Spleen (tissue), 13 donors: ENCODE data around the gene MAGI2. TPM values are rescaled to one million over a fixed set of nuclear protein-coding genes. Genes with fewer than 3 reads are reported as not detected.

Experiments used
- DNase-seq: peaks from one replicate; pipeline ENCODE4 v3.0.0-alpha.2; 2020
- H3K27ac ChIP-seq, 8 donors: fragments of 200-600 bp; sonication (generic) in 7 of 8; 1 replicate in 4 of 8; 2 replicates in 4 of 8; pipeline versions ENCODE4 v1.5.0 to v1.8.0; 2016 to 2021; ENCODE audit warnings: inconsistent platforms in 4 of 8, mild to moderate bottlenecking in 4 of 8, moderate library complexity in 1 of 8
- H3K27me3 ChIP-seq, 7 donors: fragments of 200-600 bp; sonication (generic) in 6 of 7; replicated peaks in 1 of 7; 1 replicate in 4 of 7; 2 replicates in 3 of 7; pipeline versions ENCODE4 v1.5.0 to v1.8.0; 2016 to 2021; ENCODE audit warnings: inconsistent platforms in 3 of 7, mild to moderate bottlenecking in 1 of 7
- H3K36me3 ChIP-seq, 6 donors: fragments of 200-600 bp; sonication (generic) in 5 of 6; 1 replicate in 4 of 6; 2 replicates in 2 of 6; pipeline versions ENCODE4 v1.5.0 to v1.8.0; 2016 to 2021; ENCODE audit warnings: inconsistent platforms in 2 of 6
- H3K4me1 ChIP-seq, 6 donors: fragments of 200-600 bp; sonication (generic) in 5 of 6; 1 replicate in 3 of 6; 2 replicates in 3 of 6; pipeline versions ENCODE4 v1.5.0 to v1.8.0; 2016 to 2021; ENCODE audit warnings: inconsistent platforms in 3 of 6
- H3K4me3 ChIP-seq, 8 donors: fragments of 200-600 bp; sonication (generic) in 7 of 8; 1 replicate in 4 of 8; 2 replicates in 4 of 8; pipeline versions ENCODE4 v1.5.0 to v1.8.0; 2016 to 2021; ENCODE audit warnings: inconsistent platforms in 4 of 8, mild to moderate bottlenecking in 4 of 8, moderate library complexity in 2 of 8
- H3K9me3 ChIP-seq, 8 donors: fragments of 200-600 bp; sonication (generic) in 7 of 8; 1 replicate in 4 of 8; 2 replicates in 4 of 8; pipeline versions ENCODE4 v1.5.0 to v1.8.0; 2016 to 2021; ENCODE audit warnings: inconsistent platforms in 4 of 8
- CTCF ChIP-seq, 11 experiments: fragments of 200-600 bp in 7 of 11; fragments of 450-650 bp in 4 of 11; sonication (generic) in 4 of 11; IDR thresholded peaks in 8 of 11; conservative IDR thresholded peaks in 3 of 11; 1 replicate in 7 of 11; 2 replicates in 4 of 11; pipeline versions ENCODE4 v1.4.0 to v1.8.0; 2016 to 2021; ENCODE audit warnings: antibody characterized with exemption in 11 of 11, inconsistent platforms in 4 of 11, mild to moderate bottlenecking in 1 of 11
- POLR2A ChIP-seq, 3 donors: fragments of 450-650 bp; IDR thresholded peaks; one replicate each; pipeline ENCODE4 v1.5.1; 2017; ENCODE audit warnings: antibody characterized with exemption in 3 of 3, mild to moderate bottlenecking in 1 of 3
- POLR2AphosphoS5 ChIP-seq, 3 donors: sonication (generic); formaldehyde crosslinking; IDR thresholded peaks; one replicate each; pipeline ENCODE4 v1.5.1; 2017; ENCODE audit warnings: antibody characterized with exemption in 3 of 3
- WGBS, 5 donors: extraction: QIAGEN DNeasy Blood & Tissue Kit in 3 of 5; methylation state at CpG; one replicate each; pipeline versions ENCODE4 v1.1.5 to v1.1.7; 2013 to 2018; 5-methylcytosine and 5-hydroxymethylcytosine counted together
- intact Hi-C: fragments of 100-400 bp; cut with DNase I; formaldehyde crosslinking; loops from one replicate; pipeline ENCODE4 v1.15.0; 2023; ENCODE audit warnings: low total_unique reads
- long read RNA-seq, 2 donors: transcript quantifications; one replicate each; lab custom pipeline, GENCODE V29; 2026
- polyA plus RNA-seq, 3 donors: library from polyadenylated mRNA; stranded (reverse); fragments of 200-250 nt; gene quantifications; one replicate each; pipeline ENCODE4 v1.2.1, GENCODE V29; 2013
- total RNA-seq, 7 donors: library from RNA; depleted of rRNA in 3 of 7; stranded (reverse); fragments of >200 nt in 3 of 7; fragmentation: NEBNext Ultra II Directional in 4 of 7; extraction: Animal tissue kit (Norgen Biotek cat#: 25700) in 4 of 7; gene quantifications; one replicate each; pipeline versions ENCODE4 v1.1.0 to v1.2.1, GENCODE V29; 2016 to 2021
- donor health status: healthy with polysubstance abuse.
- donor health status: DM: no; HTN: no; CAD: no; lungs with moderate emphysema.
- donor health status: DM: no; HTN: no; CAD: no.
- donor health status: Bipolar disorder and iron deficiency.
- donor health status: healthy.
- donor health status: DM: no; HTN: no; CAD: no.
- donor health status: DM: yes; HTN: yes; CAD: no.

The MAGI2 gene
- total RNA-seq, result 10 to 100 TPM in 5 of 7 donors, 1 to 10 TPM in 2; 4.4 to 18.1 (median 14.0) TPM
- polyA plus RNA-seq, result 1 to 10 TPM in 1 of 3 donors, under 1 TPM in 2; 0.74 to 1.4 (median 0.77) TPM
- long read RNA-seq, donor 1, result 0 reads
- long read RNA-seq, donor 2, result 0 reads

- intact Hi-C loops, result no loop called here
- Histone ChIP-seq H3K4me3 (peak within 1 kb of the TSS; percentile 45 to 72 (median 49)), H3K27me3 (peaks cover 0 to 45% (median 10%) of the 10 kb centered on the region in 7 donors), H3K27ac (peak within 1 kb of the TSS; percentile 82 to 96 (median 92)), H3K9me3 (no peaks in the 10 kb centered on the region), H3K36me3 (no peaks in the 10 kb centered on the region), H3K4me1 (peaks cover 0 to 43% (median 16%) of the 10 kb centered on the region in 6 donors)
- peak in 1 of 3 donors; percentile 53 for TF ChIP-seq POLR2A (IDR thresholded peaks at IDR 0.05)
- TF ChIP-seq CTCF (IDR thresholded peaks at IDR 0.05 in 8 of 11, conservative IDR thresholded peaks at IDR 0.05 in 3 of 11), result no peak
- peak; percentile 73 to 89 (median 88) for TF ChIP-seq POLR2AphosphoS5 (IDR thresholded peaks at IDR 0.05)
- WGBS, 5 donors, result 0 to 5% (median 2%) methylated on average over 17 to 67 of the region's 67 CpGs
- DNase-seq, result peak; percentile 89
These were observed at the start of gene MAGI2 for GRCh38 chr7:79453558-79454360. TSS of gene MAGI2 (minus strand) at chr7:79453667. CDS start at chr7:79453320, 347 bp downstream.

GRCh38 chr7:79502151-79502550 lies 48.7 kb upstream of the MAGI2 start:
- Histone ChIP-seq H3K9me3 (peaks cover 0 to 2% (median 0%) of the 10 kb centered on the region in 8 donors), H3K27ac (no peak overlapping the region), H3K27me3 (no peaks in the 10 kb centered on the region), H3K4me3 (no peak overlapping the region), H3K36me3 (no peaks in the 10 kb centered on the region), H3K4me1 (no peaks in the 10 kb centered on the region)
- DNase-seq, result no peak
- intact Hi-C loops, result no loop called here
- TF ChIP-seq POLR2A (IDR thresholded peaks at IDR 0.05) (no peak), POLR2AphosphoS5 (IDR thresholded peaks at IDR 0.05) (no peak), CTCF (IDR thresholded peaks at IDR 0.05 in 8 of 11, conservative IDR thresholded peaks at IDR 0.05 in 3 of 11) (peak in 1 of 11 experiments; percentile 13)
- 84 to 93% (median 89%) methylated on average over 1 of the region's 1 CpG for WGBS, 5 donors

DNA sequence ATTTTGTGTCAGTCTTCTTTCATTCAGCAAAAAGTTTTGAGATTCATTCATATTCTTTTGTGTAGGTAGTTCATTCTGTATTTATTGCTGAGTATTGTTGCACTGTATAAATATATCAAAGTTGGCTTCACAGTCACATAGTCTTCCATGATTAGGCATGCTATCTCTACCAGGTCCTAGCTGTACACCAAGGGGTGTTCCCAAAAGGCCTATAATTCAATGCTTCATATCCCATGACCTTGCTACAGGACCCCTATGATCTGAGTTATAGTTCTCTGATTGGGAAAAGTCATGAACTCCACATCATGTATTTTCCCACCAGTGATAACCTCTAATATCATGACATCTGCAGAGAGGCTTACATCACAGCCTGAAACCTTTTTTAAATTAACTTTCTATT lies 47.3 kb upstream of the MAGI2 start:
- intact Hi-C loops, result no loop called here
- Histone ChIP-seq H3K4me3 (no peak overlapping the region), H3K36me3 (no peaks in the 10 kb centered on the region), H3K4me1 (no peaks in the 10 kb centered on the region), H3K27ac (no peak overlapping the region), H3K9me3 (peaks cover 0 to 2% (median 0%) of the 10 kb centered on the region in 8 donors), H3K27me3 (no peaks in the 10 kb centered on the region)
- no peak for DNase-seq
- no peak for TF ChIP-seq CTCF (IDR thresholded peaks at IDR 0.05 in 8 of 11, conservative IDR thresholded peaks at IDR 0.05 in 3 of 11)
- no peak for TF ChIP-seq POLR2AphosphoS5 (IDR thresholded peaks at IDR 0.05)
- TF ChIP-seq POLR2A (IDR thresholded peaks at IDR 0.05), result no peak

- Histone ChIP-seq H3K9me3 (peaks cover 0 to 2% (median 0%) of the 10 kb centered on the region in 8 donors), H3K27me3 (no peaks in the 10 kb centered on the region), H3K4me1 (no peaks in the 10 kb centered on the region), H3K4me3 (no peak overlapping the region), H3K27ac (no peak overlapping the region), H3K36me3 (no peaks in the 10 kb centered on the region)
- intact Hi-C loops, result no loop called here
- DNase-seq, result no peak
- TF ChIP-seq POLR2A (IDR thresholded peaks at IDR 0.05) (no peak), POLR2AphosphoS5 (IDR thresholded peaks at IDR 0.05) (no peak), CTCF (IDR thresholded peaks at IDR 0.05 in 8 of 11, conservative IDR thresholded peaks at IDR 0.05 in 3 of 11) (no peak)
- WGBS, 5 donors, result 79 to 91% (median 90%) methylated on average over 3 of the region's 3 CpGs
These were observed 44.3 kb upstream of the MAGI2 start for GRCh38 chr7:79497728-79498127.
